Measurements from ENCODE around the gene PPFIA1.

- TF ChIP-seq RAD21 (IDR thresholded peaks at IDR 0.05; ENCODE audit: low read length) (no peak), NRF1 (IDR thresholded peaks at IDR 0.05; ENCODE audit: low read depth, low read length) (no peak), RFX5 (IDR thresholded peaks at IDR 0.05; ENCODE audit: low read length) (no peak), RCOR1 (IDR thresholded peaks at IDR 0.05; ENCODE audit: low read length) (no peak), CTCF (IDR thresholded peaks at IDR 0.05) (no peak), ELF1 (IDR thresholded peaks at IDR 0.05) (no peak), YY1 (IDR thresholded peaks at IDR 0.05; ENCODE audit: low read depth) (no peak)
These were observed 31.4 kb downstream of the PPFIA1 start for GRCh38 chr11:70301721-70302418.
